ENCODE data around the gene INTS1. TPM values are rescaled to one million over a fixed set of nuclear protein-coding genes. Genes with fewer than 3 reads are reported as not detected.

INTS1 gene
- total RNA-seq, 1 experiment from 2014 or later = 161 TPM

DNA sequence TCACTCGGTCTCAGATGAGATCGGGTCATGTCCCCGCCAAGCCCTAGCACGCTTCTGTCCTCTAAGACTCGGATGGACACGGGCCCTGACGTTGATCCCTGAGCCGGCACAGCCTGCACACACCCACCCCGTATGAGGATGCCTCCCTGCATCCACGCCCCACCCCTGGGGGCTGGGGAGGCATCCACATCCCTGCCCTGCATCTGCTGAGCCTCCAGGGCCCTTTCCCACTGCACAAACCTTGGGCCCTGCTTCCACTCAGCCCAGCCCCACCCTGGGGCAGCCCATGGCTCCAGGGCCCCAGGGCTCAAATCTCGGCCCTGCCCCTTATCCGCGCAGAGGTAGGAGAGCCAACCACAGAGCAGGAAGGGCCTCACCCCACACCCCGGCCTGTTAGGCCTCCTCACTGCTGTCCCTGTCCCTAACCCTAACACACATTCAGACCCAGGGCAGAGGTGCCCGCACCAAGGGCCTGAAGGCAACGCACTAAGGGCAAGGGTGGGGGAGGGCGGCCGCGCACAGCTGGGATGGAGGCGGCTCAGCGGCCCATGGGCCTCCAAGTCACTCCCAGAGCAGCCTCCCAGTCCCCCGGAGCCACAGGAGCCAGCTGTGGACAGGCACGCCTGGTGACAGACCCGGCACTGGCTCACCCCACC lies 35.4 kb downstream of the INTS1 start:
- H3K27me3 Mint-ChIP-seq (ENCODE audit: low read depth) = no peaks in the 10 kb centered on the region
- no peak overlapping the region for H3K27ac Mint-ChIP-seq
- H3K4me3 Mint-ChIP-seq = no peak overlapping the region
- ATAC-seq (no peak), DNase-seq (ENCODE audit: low spot score) (no peak)
- CTCF ChIA-PET = interaction anchor here (1.2 kb wide), 1 partner anchor 36 kb away, joined by 3 read pairs; no protein-coding TSS in a partner anchor
- POLR2A ChIA-PET = no interaction called here
- TF ChIP-seq, protein P1, sequence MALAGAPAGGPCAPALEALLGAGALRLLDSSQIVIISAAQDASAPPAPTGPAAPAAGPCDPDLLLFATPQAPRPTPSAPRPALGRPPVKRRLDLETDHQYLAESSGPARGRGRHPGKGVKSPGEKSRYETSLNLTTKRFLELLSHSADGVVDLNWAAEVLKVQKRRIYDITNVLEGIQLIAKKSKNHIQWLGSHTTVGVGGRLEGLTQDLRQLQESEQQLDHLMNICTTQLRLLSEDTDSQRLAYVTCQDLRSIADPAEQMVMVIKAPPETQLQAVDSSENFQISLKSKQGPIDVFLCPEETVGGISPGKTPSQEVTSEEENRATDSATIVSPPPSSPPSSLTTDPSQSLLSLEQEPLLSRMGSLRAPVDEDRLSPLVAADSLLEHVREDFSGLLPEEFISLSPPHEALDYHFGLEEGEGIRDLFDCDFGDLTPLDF (CRISPR knock-in tag; IDR thresholded peaks at IDR 0.05) = no peak
- TF ChIP-seq ZBTB21 (CRISPR knock-in tag; IDR thresholded peaks at IDR 0.05; ENCODE audit: borderline replicate concordance) = no peak
- TF ChIP-seq, protein P2, sequence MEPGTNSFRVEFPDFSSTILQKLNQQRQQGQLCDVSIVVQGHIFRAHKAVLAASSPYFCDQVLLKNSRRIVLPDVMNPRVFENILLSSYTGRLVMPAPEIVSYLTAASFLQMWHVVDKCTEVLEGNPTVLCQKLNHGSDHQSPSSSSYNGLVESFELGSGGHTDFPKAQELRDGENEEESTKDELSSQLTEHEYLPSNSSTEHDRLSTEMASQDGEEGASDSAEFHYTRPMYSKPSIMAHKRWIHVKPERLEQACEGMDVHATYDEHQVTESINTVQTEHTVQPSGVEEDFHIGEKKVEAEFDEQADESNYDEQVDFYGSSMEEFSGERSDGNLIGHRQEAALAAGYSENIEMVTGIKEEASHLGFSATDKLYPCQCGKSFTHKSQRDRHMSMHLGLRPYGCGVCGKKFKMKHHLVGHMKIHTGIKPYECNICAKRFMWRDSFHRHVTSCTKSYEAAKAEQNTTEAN (CRISPR knock-in tag; IDR thresholded peaks at IDR 0.05) = no peak
- TF ChIP-seq, protein P3, sequence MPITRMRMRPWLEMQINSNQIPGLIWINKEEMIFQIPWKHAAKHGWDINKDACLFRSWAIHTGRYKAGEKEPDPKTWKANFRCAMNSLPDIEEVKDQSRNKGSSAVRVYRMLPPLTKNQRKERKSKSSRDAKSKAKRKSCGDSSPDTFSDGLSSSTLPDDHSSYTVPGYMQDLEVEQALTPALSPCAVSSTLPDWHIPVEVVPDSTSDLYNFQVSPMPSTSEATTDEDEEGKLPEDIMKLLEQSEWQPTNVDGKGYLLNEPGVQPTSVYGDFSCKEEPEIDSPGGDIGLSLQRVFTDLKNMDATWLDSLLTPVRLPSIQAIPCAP (CRISPR knock-in tag; IDR thresholded peaks at IDR 0.05) = no peak
- TF ChIP-seq ZNF138 (CRISPR knock-in tag; conservative IDR thresholded peaks at IDR 0.05) = no peak
- no peak for TF ChIP-seq JAZF1 (CRISPR knock-in tag; IDR thresholded peaks at IDR 0.05)
- no peak for TF ChIP-seq EMX1 (CRISPR knock-in tag; IDR thresholded peaks at IDR 0.05)
- no peaks in the 10 kb centered on the region for H3K9me3 Mint-ChIP-seq
- no peaks in the 10 kb centered on the region for H3K4me1 Mint-ChIP-seq
- H3K36me3 Mint-ChIP-seq = no peaks in the 10 kb centered on the region; the same call in 1 of the 2 replicates

DNA sequence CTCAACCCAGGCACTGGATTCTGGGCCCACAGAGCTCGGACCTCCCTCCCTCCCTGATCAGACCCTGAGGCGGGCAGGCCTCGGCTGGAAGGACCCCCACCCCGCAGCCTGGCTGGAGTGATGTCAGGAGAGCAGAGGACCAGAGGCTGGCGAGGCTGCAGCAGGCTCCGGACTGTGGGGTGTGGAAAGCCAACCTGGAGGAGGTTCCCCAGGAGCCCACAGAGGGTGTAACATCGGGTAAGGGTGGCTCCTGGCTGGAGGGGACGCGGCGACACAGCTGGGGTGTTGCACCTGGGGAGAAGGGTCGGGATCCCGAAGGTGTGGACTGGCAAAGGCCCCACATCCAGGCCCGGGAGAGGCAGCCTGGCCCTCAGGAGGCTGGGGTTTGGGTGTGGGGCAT lies 36.0 kb downstream of the INTS1 start:
- ATAC-seq (no peak), DNase-seq (ENCODE audit: low spot score) (no peak)
- POLR2A ChIA-PET = no interaction called here
- H3K36me3 Mint-ChIP-seq = no peaks in the 10 kb centered on the region
- CTCF ChIA-PET = no interaction called here
- H3K9me3 Mint-ChIP-seq = no peaks in the 10 kb centered on the region
- H3K27me3 Mint-ChIP-seq (ENCODE audit: low read depth) = no peaks in the 10 kb centered on the region
- no peaks in the 10 kb centered on the region for H3K4me1 Mint-ChIP-seq
- no peak overlapping the region for H3K27ac Mint-ChIP-seq
- no peak overlapping the region for H3K4me3 Mint-ChIP-seq
- TF ChIP-seq SOX15 (CRISPR knock-in tag; IDR thresholded peaks at IDR 0.05) (no peak), FOXK1 (CRISPR knock-in tag; IDR thresholded peaks at IDR 0.05) (no peak), TP53 (CRISPR knock-in tag; IDR thresholded peaks at IDR 0.05) (no peak), NFYB (CRISPR knock-in tag; conservative IDR thresholded peaks at IDR 0.05; ENCODE audit: low read depth) (no peak), TEAD4 (CRISPR knock-in tag; IDR thresholded peaks at IDR 0.05) (no peak), JUN (CRISPR knock-in tag; IDR thresholded peaks at IDR 0.05) (no peak), FOXJ3 (CRISPR knock-in tag; IDR thresholded peaks at IDR 0.05; ENCODE audit: borderline replicate concordance) (no peak), RORB (CRISPR knock-in tag; IDR thresholded peaks at IDR 0.05) (no peak), NR3C1 (CRISPR knock-in tag; conservative IDR thresholded peaks at IDR 0.05; ENCODE audit: low read depth) (no peak), ZNF423 (CRISPR knock-in tag; IDR thresholded peaks at IDR 0.05) (no peak), CREM (CRISPR knock-in tag; IDR thresholded peaks at IDR 0.05) (no peak)
- TF ChIP-seq, protein P4, sequence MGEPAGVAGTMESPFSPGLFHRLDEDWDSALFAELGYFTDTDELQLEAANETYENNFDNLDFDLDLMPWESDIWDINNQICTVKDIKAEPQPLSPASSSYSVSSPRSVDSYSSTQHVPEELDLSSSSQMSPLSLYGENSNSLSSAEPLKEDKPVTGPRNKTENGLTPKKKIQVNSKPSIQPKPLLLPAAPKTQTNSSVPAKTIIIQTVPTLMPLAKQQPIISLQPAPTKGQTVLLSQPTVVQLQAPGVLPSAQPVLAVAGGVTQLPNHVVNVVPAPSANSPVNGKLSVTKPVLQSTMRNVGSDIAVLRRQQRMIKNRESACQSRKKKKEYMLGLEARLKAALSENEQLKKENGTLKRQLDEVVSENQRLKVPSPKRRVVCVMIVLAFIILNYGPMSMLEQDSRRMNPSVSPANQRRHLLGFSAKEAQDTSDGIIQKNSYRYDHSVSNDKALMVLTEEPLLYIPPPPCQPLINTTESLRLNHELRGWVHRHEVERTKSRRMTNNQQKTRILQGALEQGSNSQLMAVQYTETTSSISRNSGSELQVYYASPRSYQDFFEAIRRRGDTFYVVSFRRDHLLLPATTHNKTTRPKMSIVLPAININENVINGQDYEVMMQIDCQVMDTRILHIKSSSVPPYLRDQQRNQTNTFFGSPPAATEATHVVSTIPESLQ (CRISPR knock-in tag; IDR thresholded peaks at IDR 0.05) = no peak
- TF ChIP-seq, protein P5, sequence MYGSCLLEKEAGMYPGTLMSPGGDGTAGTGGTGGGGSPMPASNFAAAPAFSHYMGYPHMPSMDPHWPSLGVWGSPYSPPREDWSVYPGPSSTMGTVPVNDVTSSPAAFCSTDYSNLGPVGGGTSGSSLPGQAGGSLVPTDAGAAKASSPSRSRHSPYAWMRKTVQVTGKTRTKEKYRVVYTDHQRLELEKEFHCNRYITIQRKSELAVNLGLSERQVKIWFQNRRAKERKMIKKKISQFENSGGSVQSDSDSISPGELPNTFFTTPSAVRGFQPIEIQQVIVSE (CRISPR knock-in tag; IDR thresholded peaks at IDR 0.05; ENCODE audit: borderline replicate concordance) = no peak
- TF ChIP-seq, protein P6, sequence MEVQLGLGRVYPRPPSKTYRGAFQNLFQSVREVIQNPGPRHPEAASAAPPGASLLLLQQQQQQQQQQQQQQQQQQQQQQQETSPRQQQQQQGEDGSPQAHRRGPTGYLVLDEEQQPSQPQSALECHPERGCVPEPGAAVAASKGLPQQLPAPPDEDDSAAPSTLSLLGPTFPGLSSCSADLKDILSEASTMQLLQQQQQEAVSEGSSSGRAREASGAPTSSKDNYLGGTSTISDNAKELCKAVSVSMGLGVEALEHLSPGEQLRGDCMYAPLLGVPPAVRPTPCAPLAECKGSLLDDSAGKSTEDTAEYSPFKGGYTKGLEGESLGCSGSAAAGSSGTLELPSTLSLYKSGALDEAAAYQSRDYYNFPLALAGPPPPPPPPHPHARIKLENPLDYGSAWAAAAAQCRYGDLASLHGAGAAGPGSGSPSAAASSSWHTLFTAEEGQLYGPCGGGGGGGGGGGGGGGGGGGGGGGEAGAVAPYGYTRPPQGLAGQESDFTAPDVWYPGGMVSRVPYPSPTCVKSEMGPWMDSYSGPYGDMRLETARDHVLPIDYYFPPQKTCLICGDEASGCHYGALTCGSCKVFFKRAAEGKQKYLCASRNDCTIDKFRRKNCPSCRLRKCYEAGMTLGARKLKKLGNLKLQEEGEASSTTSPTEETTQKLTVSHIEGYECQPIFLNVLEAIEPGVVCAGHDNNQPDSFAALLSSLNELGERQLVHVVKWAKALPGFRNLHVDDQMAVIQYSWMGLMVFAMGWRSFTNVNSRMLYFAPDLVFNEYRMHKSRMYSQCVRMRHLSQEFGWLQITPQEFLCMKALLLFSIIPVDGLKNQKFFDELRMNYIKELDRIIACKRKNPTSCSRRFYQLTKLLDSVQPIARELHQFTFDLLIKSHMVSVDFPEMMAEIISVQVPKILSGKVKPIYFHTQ (CRISPR knock-in tag; IDR thresholded peaks at IDR 0.05) = no peak
- TF ChIP-seq, protein P7, sequence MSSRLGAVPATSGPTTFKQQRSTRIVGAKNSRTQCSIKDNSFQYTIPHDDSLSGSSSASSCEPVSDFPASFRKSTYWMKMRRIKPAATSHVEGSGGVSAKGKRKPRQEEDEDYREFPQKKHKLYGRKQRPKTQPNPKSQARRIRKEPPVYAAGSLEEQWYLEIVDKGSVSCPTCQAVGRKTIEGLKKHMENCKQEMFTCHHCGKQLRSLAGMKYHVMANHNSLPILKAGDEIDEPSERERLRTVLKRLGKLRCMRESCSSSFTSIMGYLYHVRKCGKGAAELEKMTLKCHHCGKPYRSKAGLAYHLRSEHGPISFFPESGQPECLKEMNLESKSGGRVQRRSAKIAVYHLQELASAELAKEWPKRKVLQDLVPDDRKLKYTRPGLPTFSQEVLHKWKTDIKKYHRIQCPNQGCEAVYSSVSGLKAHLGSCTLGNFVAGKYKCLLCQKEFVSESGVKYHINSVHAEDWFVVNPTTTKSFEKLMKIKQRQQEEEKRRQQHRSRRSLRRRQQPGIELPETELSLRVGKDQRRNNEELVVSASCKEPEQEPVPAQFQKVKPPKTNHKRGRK (CRISPR knock-in tag; IDR thresholded peaks at IDR 0.05; ENCODE audit: borderline replicate concordance) = no peak
- TF ChIP-seq, protein P8, sequence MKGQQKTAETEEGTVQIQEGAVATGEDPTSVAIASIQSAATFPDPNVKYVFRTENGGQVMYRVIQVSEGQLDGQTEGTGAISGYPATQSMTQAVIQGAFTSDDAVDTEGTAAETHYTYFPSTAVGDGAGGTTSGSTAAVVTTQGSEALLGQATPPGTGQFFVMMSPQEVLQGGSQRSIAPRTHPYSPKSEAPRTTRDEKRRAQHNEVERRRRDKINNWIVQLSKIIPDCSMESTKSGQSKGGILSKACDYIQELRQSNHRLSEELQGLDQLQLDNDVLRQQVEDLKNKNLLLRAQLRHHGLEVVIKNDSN (CRISPR knock-in tag; IDR thresholded peaks at IDR 0.05) = no peak
